HG03103 (cell line): ENCODE data around the gene RELN.
"Not testable (repeated sequence)": the region's sequence is repeated elsewhere in the genome, so short reads cannot be mapped to it uniquely, and the experiment has no call there.

Source experiments
- ATAC-seq: cut with Tn5 transposase; IDR thresholded peaks from one replicate; pipeline ENCODE4 v1.9.1; 2021; ENCODE audit warnings: low read depth; ENCODE audit not compliant: unreplicated experiment

RELN gene

DNA sequence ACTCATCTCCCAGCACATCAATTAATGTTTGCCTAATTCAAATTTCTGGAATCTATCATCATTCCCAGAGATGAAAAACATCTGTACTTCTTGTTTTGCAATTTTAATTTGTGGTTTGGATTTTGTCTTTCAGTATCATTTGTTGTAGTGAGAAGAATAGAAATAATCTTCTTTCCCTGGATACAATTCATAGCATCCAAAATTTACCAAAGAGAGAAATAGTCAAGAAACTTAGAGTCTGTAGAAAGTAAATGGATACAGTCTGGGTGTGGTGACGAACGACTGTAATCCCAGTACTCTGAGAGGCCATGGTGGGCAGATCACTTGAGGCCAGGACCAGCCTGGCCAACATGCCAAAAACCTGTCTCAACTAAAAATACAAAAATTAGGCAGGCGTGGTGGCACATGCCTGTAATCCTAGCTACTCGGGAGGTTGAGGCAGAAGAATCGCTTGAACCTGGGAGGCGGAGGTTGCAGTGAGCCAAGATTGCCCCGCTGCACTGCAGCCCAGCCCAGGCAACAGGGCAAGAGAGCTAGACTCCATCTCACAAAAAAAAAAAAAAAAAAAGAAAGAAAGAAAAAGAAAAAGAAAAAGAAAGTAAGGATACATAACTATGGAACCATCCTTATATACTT lies 193.0 kb downstream of the RELN start:
- no peak for ATAC-seq

DNA sequence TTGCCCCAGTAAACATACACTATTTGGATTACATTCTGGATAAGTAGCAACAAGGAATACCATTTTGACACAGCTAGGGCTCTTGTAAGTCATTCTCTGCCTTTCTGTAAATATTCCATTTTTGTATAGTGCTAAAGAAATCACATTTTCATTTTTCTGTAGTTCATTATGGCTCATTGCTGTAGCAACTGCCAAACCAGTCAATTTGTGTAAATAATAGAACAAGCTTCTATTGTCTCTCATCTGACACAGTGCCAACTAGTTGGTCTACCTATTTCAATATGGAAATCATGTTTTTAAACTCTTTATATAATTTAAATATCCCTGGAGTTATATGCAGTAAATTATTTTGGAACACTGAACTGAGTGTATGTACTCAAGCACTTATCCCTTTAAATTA lies 193.7 kb downstream of the RELN start:
- ATAC-seq = no peak

DNA sequence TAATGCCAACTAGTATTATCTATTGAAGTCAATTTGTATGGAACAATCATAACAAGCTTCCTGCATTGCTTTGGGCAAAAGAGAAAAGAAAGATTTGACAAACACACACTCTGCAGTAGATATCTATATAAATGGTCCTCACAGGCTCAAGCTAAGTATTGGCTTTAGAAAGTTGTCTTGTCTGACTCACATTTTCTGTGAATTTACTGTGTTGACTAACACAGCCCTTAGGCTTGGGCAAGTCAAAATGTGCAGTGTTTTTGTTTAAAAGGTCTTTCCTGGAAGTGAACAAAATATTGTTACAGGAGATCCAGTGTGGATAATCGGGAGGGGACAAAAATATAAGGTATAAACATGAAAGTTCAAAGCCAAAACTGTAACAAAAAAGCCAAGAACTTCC lies 194.4 kb downstream of the RELN start:
- no peak for ATAC-seq

DNA sequence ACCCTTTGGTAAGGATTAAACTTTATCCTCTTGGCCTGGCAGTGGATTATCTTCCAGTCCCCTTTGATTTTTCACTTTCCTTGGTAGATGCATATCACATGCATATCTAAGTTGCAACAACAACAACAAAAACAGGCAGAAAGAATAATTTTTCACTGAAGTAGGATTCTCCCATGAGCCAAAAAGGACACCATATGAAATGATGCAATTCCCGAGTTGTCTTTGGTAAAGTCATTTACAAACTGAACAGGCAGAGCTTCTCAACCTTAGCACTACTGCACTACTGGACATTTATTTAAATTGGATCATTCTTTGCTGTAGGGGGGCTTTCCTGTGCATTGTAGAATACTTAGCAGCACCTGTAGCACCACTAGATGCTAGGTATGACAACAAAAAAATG lies 195.0 kb downstream of the RELN start:
- no peak for ATAC-seq

DNA sequence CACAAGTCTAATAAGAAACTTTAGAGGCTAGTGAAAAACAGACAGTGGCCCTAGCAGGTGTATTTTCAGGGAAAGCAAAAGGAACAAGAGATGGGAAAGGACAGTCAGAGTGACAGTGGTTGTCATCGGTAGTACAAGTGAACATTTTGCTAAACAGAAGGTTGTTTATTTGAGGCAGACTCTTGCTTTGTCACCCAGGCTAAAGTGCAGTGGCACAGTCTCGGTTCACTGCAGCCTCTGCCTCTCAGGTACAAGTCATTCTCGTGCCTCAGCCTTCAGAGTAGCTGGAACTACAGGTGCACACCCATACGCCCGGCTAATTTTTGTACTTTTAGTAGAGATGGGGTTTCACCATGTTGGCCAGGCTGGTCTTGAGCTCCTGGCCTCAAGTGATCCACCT lies 195.8 kb downstream of the RELN start:
- no peak for ATAC-seq

DNA sequence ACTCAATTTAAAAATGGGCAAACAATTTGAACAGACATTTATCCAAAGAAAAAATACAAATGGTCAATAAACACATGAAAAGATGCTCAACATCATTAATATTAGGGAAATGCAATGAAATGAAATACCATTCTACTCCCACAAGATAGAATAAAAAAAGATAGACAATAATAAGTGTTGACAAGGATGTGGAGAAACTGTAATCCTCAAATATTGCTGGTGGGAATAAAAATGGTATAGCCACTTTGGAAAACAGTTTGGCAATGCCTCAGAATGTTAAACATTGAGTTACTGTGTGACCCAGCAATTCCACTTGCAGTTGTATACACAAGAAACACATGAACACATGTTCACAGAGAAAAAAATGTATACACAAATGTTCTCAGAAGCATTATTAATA lies 197.6 kb downstream of the RELN start:
- ATAC-seq = no peak

DNA sequence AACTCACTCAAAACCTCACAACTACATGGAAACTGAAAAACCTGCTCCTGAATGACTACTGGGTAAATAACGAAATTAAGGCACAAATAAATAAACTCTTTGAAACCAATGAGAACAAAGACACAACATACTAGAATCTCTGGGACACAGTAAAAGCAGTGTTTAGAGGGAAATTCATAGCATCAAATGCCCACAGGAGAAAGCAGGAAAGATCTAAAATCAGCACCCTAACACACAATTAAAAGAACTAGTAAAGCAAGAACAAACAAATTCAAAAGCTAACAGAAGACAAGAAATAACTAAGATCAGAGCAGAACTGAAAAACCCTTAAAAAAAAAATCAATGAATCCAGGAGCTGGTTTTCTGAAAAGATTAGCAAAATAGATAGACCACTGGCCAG lies 202.4 kb downstream of the RELN start:
- ATAC-seq = not testable (repeated sequence)

DNA sequence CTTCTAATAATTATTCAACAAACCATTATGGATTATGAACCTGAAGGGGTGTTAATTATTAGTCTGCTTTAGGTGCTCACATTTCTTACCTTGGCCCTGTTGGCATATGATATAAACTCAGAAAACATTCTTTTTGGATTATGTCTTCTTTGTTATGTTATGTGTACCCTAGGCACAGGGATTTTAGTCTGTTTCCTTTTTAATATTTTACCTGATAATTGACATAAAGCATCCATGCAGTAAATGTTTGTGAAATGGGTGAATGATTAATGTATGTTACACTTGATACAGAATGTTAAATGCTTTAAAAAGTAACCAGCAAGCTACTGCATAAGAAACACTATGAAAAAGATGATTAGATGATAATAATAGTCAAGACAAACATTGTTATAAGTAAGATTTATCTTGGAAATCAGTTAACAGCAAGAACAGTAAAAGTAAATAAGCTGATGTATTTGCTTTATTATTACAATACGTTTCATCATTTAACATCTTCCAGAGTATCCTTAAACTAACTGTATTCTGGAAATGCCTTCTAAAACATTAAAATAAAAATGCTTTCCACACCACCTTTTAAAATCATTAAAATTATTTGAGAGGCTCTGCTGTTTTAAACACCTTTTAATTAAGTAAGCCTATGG lies 204.7 kb downstream of the RELN start:
- no peak for ATAC-seq

DNA sequence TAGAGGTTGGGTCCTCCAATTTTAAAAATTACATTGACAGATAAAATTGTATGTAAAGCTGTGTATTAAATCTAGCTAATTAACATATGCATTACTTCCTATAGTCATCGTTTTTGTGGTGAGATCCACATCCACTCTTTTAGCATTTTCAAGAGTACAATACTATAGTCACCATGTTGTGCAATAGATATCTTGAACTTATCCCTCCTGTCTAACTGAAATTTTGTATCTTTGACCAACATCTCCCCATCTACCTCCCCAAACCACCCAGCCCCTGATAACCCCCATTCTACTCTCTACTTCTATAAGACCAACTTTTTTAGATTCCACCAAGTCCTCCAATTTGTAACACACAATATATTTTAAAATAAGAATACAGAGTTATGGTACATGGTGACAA lies 208.0 kb downstream of the RELN start:
- ATAC-seq = no peak

DNA sequence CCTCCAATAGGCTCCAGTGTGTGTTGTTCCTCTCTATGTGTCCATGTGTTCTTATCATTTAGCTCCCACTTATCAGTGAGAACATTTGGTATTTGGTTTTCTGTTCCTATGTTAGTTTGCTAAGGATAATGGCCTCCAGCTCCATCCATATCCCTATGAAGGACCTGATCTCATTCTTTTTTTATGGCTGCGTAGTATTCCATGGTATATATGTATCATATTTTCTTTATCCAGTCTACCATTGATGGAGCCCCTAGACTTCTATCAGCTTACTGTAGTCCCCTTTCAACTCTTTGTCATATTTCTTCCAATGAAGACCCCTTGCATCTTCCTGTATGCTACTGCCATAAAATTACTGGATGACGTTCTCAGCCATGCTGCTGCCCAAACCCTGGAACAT lies 208.9 kb downstream of the RELN start:
- ATAC-seq = not testable (repeated sequence)

DNA sequence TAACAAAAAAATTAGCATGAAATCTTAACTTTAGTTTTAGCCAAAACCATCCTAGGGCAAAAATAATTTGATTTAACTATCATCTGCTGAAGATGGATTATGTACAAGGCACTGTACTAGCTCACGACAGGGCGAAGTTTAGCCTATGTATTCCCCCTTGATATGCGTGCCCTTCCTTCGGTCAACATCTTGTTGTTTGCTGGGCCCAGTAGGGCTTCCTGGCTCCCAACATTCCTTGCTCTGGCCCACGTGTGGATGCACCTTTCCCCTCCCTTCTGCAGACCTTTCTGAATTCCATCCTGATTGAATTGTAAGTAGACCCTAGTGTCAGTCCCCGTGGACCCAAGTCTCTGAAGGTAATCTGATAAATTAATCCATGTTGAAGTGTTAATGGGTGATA lies 212.0 kb downstream of the RELN start:
- ATAC-seq = no peak

DNA sequence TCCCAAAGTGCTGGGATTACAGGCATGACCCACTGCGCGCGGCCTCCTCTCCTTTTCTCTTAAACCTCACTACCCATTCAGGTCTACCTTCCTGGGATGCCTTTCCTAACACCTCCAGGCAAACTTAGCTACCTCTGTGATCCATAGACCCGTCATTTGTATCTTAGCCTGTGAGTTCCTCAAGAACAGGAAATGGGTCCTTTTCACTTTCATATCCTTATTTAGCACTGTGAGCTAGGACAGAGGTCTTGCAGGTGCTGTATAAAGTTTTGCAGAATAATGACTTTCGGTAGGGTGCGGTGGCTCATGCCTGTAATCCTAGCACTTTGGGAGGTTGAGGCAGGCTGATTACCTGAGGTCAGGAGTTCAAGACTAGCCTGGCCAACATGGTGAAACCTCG lies 215.7 kb downstream of the RELN start:
- no peak for ATAC-seq

DNA sequence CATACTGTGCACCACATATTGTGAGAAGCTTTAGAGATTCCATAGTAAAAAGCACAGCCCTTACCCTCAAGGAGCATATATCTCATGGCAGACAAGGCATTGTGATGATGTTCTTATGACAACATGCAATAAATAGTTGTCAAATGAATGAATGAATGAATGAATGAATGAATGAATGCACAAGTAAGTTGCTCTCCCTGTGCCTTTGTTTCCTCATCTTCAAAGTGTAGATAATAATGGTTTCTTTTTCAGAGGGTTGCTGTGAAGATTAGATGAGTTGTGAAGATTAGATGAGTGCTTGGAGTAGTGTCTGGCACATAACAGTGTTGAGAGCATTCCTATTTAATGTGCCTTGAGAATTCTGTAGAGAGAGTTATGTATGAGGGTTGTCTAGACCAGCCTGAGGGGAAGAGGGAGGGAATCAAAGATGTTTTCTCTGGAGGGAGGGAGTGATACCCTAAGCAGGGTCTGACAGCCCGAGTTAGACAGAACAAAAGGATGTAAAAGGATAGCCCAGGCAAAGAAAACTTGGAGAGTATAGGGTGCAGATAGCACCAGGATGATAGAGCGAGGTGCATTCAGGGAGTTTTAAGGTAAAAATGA lies 217.2 kb downstream of the RELN start:
- ATAC-seq = no peak

DNA sequence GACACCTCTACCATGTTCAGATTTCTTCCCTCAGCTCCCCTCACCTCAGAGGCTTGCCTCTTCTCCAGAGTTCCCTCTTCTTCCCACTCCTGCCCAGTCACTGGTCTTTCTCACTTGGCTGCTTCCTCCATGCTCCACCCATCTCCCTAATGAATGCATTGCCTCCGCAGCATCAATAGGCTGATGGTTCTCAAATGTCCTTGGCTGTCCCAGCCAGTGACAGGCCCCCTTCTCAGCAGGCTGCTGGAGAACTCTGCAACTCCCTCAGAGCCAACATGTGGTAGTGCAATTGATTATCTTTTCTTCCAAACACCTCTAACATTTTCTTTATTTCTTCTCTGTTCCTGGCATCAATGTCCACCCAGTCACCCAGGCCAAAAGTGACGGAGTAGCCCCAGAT lies 218.2 kb downstream of the RELN start:
- ATAC-seq = no peak

DNA sequence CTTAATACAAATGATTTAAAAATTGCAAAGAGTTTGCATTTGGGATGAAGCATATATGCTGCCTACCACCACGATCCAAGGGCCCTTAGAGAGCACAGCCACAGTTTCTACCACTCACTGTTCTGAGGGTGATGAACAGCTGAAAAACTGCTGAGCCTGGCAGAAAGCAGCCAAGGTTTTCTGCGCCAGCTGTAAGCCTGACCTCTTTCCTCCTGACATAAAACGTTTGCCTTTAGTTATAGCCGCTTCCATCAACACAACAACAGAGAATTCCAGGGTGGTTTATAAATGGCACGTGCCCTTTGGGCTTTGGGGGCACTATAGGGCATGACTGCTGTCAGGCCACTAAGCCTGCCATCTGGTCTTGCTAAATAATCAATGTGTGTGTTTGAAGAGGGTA lies 222.8 kb downstream of the RELN start:
- no peak for ATAC-seq

DNA sequence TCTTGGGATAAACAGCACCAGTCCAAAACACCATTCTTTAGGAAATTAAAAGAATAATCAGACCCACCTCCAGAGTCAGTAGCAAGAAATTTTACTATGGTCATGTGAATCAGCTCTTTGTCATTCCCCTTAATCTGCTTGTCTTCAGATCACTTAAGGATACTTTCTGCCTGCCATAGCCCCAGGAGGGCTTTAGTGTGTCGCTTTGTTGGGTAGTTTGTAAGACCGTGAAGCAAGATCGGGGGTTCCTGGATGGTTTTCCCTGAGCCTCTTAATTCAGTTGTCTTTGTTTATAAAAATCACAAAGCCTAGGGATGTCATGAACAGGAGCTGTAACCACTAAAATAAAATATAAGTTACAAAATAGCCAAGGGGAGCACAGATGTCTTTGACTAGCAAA lies 223.6 kb downstream of the RELN start:
- ATAC-seq = no peak

DNA sequence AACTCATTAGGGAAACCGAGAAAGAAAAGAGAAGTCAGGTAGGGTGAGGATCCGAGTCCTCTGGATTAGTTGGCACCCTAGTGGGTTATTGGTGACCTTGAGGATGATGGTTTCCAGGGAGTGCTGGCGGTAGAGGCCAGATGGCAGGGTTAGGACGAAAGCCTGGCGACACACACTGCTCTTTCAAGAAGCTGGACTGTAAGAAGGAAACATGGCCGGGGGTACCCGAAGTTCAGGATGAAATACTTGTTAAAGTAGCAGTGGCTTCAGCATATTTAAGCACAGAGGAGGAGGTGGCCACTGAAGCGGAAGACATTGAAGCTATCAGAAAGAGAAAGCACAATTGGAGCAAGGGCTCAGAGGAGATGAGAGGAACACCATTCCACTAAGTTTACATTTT lies 224.6 kb downstream of the RELN start:
- ATAC-seq = no peak

DNA sequence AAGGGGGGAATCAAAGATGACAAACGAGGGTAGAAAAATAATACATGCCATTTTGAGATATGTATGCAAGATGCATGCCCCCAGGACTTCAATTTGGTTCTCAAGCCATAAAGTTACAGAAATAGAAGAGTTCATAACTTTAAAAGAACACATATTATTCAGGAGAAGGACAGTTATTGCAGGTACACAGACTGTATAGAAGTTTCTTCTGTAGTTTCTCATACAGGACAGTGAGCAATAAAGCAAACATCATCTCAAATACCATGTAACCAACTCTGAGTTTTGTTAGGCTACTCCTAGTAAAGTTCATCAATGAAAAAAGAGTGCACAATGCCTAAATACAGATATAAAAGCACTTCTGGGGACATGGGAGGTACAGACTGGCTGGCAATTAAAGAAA lies 226.6 kb downstream of the RELN start:
- ATAC-seq = no peak

DNA sequence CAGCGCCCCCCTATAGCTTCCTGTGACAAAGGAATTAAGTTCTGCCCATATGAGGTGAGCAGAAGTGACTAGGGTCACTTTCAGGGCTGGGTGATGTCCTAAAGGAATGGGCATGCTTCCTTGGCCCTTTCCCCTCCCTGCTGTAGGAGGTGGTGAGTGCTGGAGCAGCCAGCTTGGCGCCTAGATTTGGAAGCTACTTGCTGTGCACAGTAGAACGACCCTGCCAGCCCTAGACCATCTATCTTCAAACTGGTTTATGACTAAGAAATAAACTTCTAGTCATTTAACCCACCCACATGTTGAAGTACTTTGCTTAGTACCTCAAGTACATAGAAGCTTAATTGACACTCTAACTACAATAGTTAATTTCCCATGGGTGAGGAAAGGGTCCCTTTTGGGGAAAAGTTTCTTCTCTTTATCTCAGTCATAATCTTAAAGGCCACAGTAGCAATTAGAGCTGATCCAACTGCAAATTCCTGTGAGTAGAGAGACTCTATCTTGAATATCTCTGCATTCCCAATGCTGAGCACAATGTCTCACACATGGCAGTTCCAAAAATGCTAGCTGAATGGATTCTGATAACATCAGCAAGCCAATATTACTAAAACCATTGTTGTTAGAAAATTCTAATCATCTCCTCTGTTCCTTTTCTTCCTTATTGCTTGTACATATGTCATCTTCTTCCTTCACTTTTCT lies 227.2 kb downstream of the RELN start:
- no peak for ATAC-seq

DNA sequence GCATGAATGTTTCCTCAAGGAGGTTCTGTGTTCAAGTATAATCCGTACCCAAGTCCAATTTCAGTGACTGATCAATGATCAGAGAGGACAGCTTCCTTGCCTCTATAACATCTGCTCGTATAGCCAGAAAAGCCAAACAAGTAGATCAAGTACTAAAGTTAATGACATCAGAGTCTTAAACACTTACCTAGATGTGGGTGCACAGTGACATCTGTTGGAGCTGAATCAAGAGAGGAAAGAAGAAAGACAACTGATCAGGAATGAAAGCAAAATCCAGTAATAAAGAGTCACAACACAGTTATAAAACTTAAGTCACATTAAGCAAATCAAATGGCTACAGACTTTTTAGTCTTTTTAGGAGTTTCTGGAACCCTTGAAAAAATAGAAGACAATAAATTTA lies 236.5 kb downstream of the RELN start:
- no peak for ATAC-seq

DNA sequence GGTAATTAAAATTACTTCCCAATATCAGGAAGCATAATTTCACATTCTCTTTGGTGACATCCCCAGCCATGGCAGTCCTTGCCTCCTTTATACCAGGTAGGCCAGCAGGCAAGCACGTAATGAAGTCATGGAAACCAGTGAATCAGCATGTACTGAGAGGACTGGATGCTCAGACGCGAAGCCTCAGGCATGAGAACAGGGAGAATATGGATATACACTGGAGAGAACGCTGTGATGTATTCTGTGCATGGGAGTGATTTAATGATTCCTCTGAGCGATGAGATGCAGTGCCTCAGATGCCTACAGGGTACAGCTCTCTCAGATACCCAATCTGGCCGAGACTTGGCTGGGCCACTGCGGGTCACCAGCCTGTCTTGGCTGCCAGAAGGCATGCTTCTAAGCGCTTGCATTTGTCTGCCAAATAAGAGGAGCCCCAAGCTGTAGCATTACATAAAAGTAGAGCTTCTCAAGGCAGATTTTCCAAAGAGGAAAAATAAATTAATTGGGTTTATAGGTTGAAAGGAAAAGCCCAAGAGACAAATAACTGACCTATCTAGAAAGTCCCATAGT lies 238.1 kb downstream of the RELN start:
- no peak for ATAC-seq
